Stimulated activated memory B cell treated with anti-CD40 and anti-IgM and Interleukin-4, amounts not matched to agents 10 μg/mL and 1 μg/mL and 100 μg/mL, for 72 hours (primary cell): Measurements from ENCODE around the gene SYTL1.
A peak's percentile ranks its signal among the peaks of the same experiment; 100 is the strongest.

Experiments
- ATAC-seq: fragments of 150-1000 bp; cut with Tn5 transposase; 2 replicates; pipeline ENCODE4 v1.10.0; 2021
- H3K27ac Mint-ChIP-seq: one replicate; pipeline ENCODE4 v1.8.0; 2022; ENCODE audit warnings: mild to moderate bottlenecking, mixed read lengths
- H3K27me3 Mint-ChIP-seq: one replicate; pipeline ENCODE4 v1.8.0; 2022; ENCODE audit warnings: mixed read lengths
- H3K36me3 Mint-ChIP-seq: one replicate; pipeline ENCODE4 v1.8.0; 2022; ENCODE audit warnings: mixed read lengths
- H3K4me1 Mint-ChIP-seq: one replicate; pipeline ENCODE4 v1.8.0; 2022; ENCODE audit warnings: mixed read lengths
- H3K4me3 Mint-ChIP-seq: one replicate; pipeline ENCODE4 v1.8.0; 2022; ENCODE audit warnings: mild to moderate bottlenecking, moderate library complexity, mixed read lengths
- H3K9me3 Mint-ChIP-seq: one replicate; pipeline ENCODE4 v1.8.0; 2022; ENCODE audit warnings: mixed read lengths

The SYTL1 gene

GRCh38 chr1:27393641-27394281 lies 51.9 kb downstream of the SYTL1 start:
- Mint-ChIP-seq H3K27ac (no peak overlapping the region), H3K9me3 (no peaks in the 10 kb centered on the region), H3K4me1 (peaks cover 32% of the 10 kb centered on the region), H3K27me3 (no peaks in the 10 kb centered on the region), H3K4me3 (no peak overlapping the region), H3K36me3 (no peaks in the 10 kb centered on the region)
- ATAC-seq = no peak

- Mint-ChIP-seq H3K9me3 (no peaks in the 10 kb centered on the region), H3K36me3 (no peaks in the 10 kb centered on the region), H3K27me3 (no peaks in the 10 kb centered on the region), H3K4me3 (no peak overlapping the region), H3K27ac (no peak overlapping the region), H3K4me1 (peaks cover 31% of the 10 kb centered on the region)
- ATAC-seq = no peak
Observed at GRCh38 chr1:27394282-27394658, 52.4 kb downstream of the SYTL1 start.

- Mint-ChIP-seq H3K27me3 (no peaks in the 10 kb centered on the region), H3K4me3 (no peak overlapping the region), H3K4me1 (peaks cover 31% of the 10 kb centered on the region), H3K27ac (no peak overlapping the region), H3K9me3 (no peaks in the 10 kb centered on the region), H3K36me3 (no peaks in the 10 kb centered on the region)
- no peak for ATAC-seq
Observed at GRCh38 chr1:27394925-27395324, 53.1 kb downstream of the SYTL1 start.

GRCh38 chr1:27395441-27396195 lies 53.8 kb downstream of the SYTL1 start:
- Mint-ChIP-seq H3K4me3 (no peak overlapping the region), H3K36me3 (no peaks in the 10 kb centered on the region), H3K27ac (no peak overlapping the region), H3K27me3 (no peaks in the 10 kb centered on the region), H3K9me3 (no peaks in the 10 kb centered on the region), H3K4me1 (peaks cover 31% of the 10 kb centered on the region)
- ATAC-seq = peak; percentile 65

- no peaks in the 10 kb centered on the region for H3K36me3 Mint-ChIP-seq
- no peaks in the 10 kb centered on the region for H3K9me3 Mint-ChIP-seq
- no peaks in the 10 kb centered on the region for H3K27me3 Mint-ChIP-seq
- ATAC-seq = no peak
- no peak overlapping the region for H3K4me3 Mint-ChIP-seq
- H3K27ac Mint-ChIP-seq = no peak overlapping the region
- peaks cover 27% of the 10 kb centered on the region for H3K4me1 Mint-ChIP-seq
Observed at GRCh38 chr1:27397110-27397509, 55.3 kb downstream of the SYTL1 start.

- no peaks in the 10 kb centered on the region for H3K36me3 Mint-ChIP-seq
- no peaks in the 10 kb centered on the region for H3K27me3 Mint-ChIP-seq
- H3K4me3 Mint-ChIP-seq = no peak overlapping the region
- H3K27ac Mint-ChIP-seq = peak overlapping the region; percentile 8
- peaks cover 27% of the 10 kb centered on the region for H3K4me1 Mint-ChIP-seq
- ATAC-seq = no peak
- no peaks in the 10 kb centered on the region for H3K9me3 Mint-ChIP-seq
Observed at GRCh38 chr1:27397749-27398148, 55.9 kb downstream of the SYTL1 start.

- Mint-ChIP-seq H3K4me3 (no peak overlapping the region), H3K4me1 (peaks cover 31% of the 10 kb centered on the region), H3K27me3 (no peaks in the 10 kb centered on the region), H3K36me3 (no peaks in the 10 kb centered on the region), H3K9me3 (no peaks in the 10 kb centered on the region), H3K27ac (peak overlapping the region; percentile 67)
- ATAC-seq = no peak
Observed at GRCh38 chr1:27398405-27399149, 56.8 kb downstream of the SYTL1 start.

- H3K4me3 Mint-ChIP-seq = no peak overlapping the region
- ATAC-seq = no peak
- H3K36me3 Mint-ChIP-seq = no peaks in the 10 kb centered on the region
- H3K4me1 Mint-ChIP-seq = peaks cover 39% of the 10 kb centered on the region
- H3K27me3 Mint-ChIP-seq = no peaks in the 10 kb centered on the region
- no peaks in the 10 kb centered on the region for H3K9me3 Mint-ChIP-seq
- peak overlapping the region; percentile 67 for H3K27ac Mint-ChIP-seq
Observed at GRCh38 chr1:27399251-27400025, 57.6 kb downstream of the SYTL1 start.

GRCh38 chr1:27400082-27400962 lies 58.5 kb downstream of the SYTL1 start:
- Mint-ChIP-seq H3K36me3 (no peaks in the 10 kb centered on the region), H3K4me1 (peaks cover 35% of the 10 kb centered on the region)

GRCh38 chr1:27400963-27401341 lies 59.1 kb downstream of the SYTL1 start:
- H3K36me3 Mint-ChIP-seq = no peaks in the 10 kb centered on the region
- H3K4me1 Mint-ChIP-seq = peaks cover 33% of the 10 kb centered on the region
- H3K4me3 Mint-ChIP-seq = no peak overlapping the region
- no peaks in the 10 kb centered on the region for H3K9me3 Mint-ChIP-seq
- no peak overlapping the region for H3K27ac Mint-ChIP-seq
- no peak for ATAC-seq
- no peaks in the 10 kb centered on the region for H3K27me3 Mint-ChIP-seq

More at GRCh38 chr1:27400082-27400962, 58.5 kb downstream of the SYTL1 start:
- H3K9me3 Mint-ChIP-seq = no peaks in the 10 kb centered on the region
- no peak overlapping the region for H3K27ac Mint-ChIP-seq
- no peaks in the 10 kb centered on the region for H3K27me3 Mint-ChIP-seq
- no peak overlapping the region for H3K4me3 Mint-ChIP-seq
- no peak for ATAC-seq

- Mint-ChIP-seq H3K4me1 (peaks cover 46% of the 10 kb centered on the region), H3K9me3 (no peaks in the 10 kb centered on the region), H3K4me3 (no peak overlapping the region), H3K27ac (peak overlapping the region; percentile 89), H3K27me3 (no peaks in the 10 kb centered on the region), H3K36me3 (peaks cover 4% of the 10 kb centered on the region)
- no peak for ATAC-seq
Observed at GRCh38 chr1:27402349-27402754, 60.5 kb downstream of the SYTL1 start.

GRCh38 chr1:27403065-27403726 lies 61.4 kb downstream of the SYTL1 start:
- no peaks in the 10 kb centered on the region for H3K27me3 Mint-ChIP-seq
- peak overlapping the region; percentile 89 for H3K27ac Mint-ChIP-seq
- no peaks in the 10 kb centered on the region for H3K9me3 Mint-ChIP-seq
- peak overlapping the region; percentile 73 for H3K4me3 Mint-ChIP-seq
- peak; percentile 91 for ATAC-seq
- H3K36me3 Mint-ChIP-seq = peaks cover 12% of the 10 kb centered on the region
- peaks cover 54% of the 10 kb centered on the region for H3K4me1 Mint-ChIP-seq
